Measurements from ENCODE around the gene CLEC1A. TPM values are rescaled to one million over a fixed set of nuclear protein-coding genes. Genes with fewer than 3 reads are reported as not detected.

The CLEC1A gene
- total and polyA plus RNA-seq, 2 donors (not counting 3 experiments of a cell fraction or from before 2014, with no cell fraction given) = 22.0 to 24.2 TPM

- no peak for FAIRE-seq
- Histone ChIP-seq H3K9me3 (replicated peaks; ENCODE audit: control insufficient read depth, insufficient read depth, low read length) (no peaks in the 10 kb centered on the region), H3K4me1 (ENCODE audit: control insufficient read depth, extremely low read depth, insufficient read depth, low read length) (no peaks in the 10 kb centered on the region), H3K27ac (ENCODE audit: insufficient read depth, low read depth, low read length) (no peak overlapping the region), H3K27me3 (ENCODE audit: control insufficient read depth in 2 of 2, insufficient read depth in 2 of 2, low read length in 2 of 2) (no peaks in the 10 kb centered on the region), H2AFZ (ENCODE audit: low read depth, low read length) (no peak overlapping the region), H3K4me2 (ENCODE audit: insufficient read depth, low read length) (no peak overlapping the region), H4K20me1 (replicated peaks; ENCODE audit: control insufficient read depth, extremely low read depth, insufficient read depth, low read length) (no peaks in the 10 kb centered on the region), H3K4me3 (replicated peaks in 1 of 3; ENCODE audit: insufficient read depth in 1 of 3, low read depth in 1 of 3, low read length in 3 of 3) (no peak overlapping the region), H3K36me3 (ENCODE audit: control insufficient read depth in 2 of 2, extremely low read depth in 1 of 2, insufficient read depth in 2 of 2, low read length in 2 of 2) (no peaks in the 10 kb centered on the region), H3K9ac (replicated peaks; ENCODE audit: extremely low read depth, insufficient read depth, low read length) (no peak overlapping the region), H3K79me2 (ENCODE audit: control insufficient read depth, insufficient read depth, low read length) (no peaks in the 10 kb centered on the region), H3K9me1 (replicated peaks; ENCODE audit: control insufficient read depth, extremely low read depth, insufficient read depth, low read length) (no peaks in the 10 kb centered on the region)
- dilution Hi-C loops (cut with MboI; ENCODE audit: extremely low pct_ligation_motif_present, low sequenced_read_pairs) (no loop called here), intact Hi-C loops (cut with micrococcal nuclease) (no loop called here)
- TF ChIP-seq FOS (IDR thresholded peaks at IDR 0.05; ENCODE audit: borderline replicate concordance, insufficient read depth, low read length) (no peak), POLR2AphosphoS5 (IDR thresholded peaks at IDR 0.05; ENCODE audit: insufficient read depth, low read depth, low read length) (no peak), GATA2 (IDR thresholded peaks at IDR 0.05; ENCODE audit: insufficient read depth, insufficient read length, low read depth, low read length) (no peak), JUN (IDR thresholded peaks at IDR 0.05; ENCODE audit: borderline replicate concordance, insufficient read depth, insufficient read length, low read depth) (no peak), POLR2A (IDR thresholded peaks at IDR 0.05; ENCODE audit: low read depth, low read length) (no peak), MAX (IDR thresholded peaks at IDR 0.05; ENCODE audit: insufficient read depth, insufficient read length) (no peak), MYC (IDR thresholded peaks at IDR 0.05; ENCODE audit: low read depth, low read length) (no peak), CTCF (IDR thresholded peaks at IDR 0.05; ENCODE audit: extremely low read depth in 1 of 2, insufficient read depth in 1 of 2, low read depth in 1 of 2, low read length in 2 of 2) (no peak), EZH2 (IDR thresholded peaks at IDR 0.05; ENCODE audit: borderline replicate concordance, low read depth, low read length, severe bottlenecking) (no peak)
- BruUV-seq (replicated peaks) = no TSS peak
- POLR2A ChIA-PET = no interaction called here
- CTCF ChIA-PET = interaction anchor here (0.9 kb wide), 1 partner anchor 382 kb away, joined by 4 read pairs; no protein-coding TSS in a partner anchor
- no peak for DNase-seq (ENCODE audit: low read depth, low spot score)
These were observed 34.1 kb upstream of the CLEC1A start for GRCh38 chr12:10132850-10133370.

All from endothelial cell of umbilical vein (primary cell).